Tibial artery (tissue), 4 donors: ENCODE results near the gene ENO4.

ENCODE experiments used
- DNase-seq, 2 donors: peaks; one replicate each; pipeline ENCODE4 v3.0.0-alpha.2; 2019
- H3K27ac ChIP-seq, 2 donors: fragments of 200-600 bp; sonication (generic) in 1 of 2; 1 replicate in 1 of 2; 2 replicates in 1 of 2; pipeline ENCODE4 v1.5.1; 2018 to 2019; ENCODE audit warnings: mild to moderate bottlenecking in 1 of 2
- H3K27me3 ChIP-seq, 2 donors: fragments of 200-600 bp; sonication (generic) in 1 of 2; one replicate each; pipeline versions ENCODE4 v1.5.1 to v1.6.0; 2016 to 2019
- H3K36me3 ChIP-seq, 3 donors: fragments of 200-600 bp; sonication (generic) in 2 of 3; one replicate each; pipeline ENCODE4 v1.5.1; 2016 to 2019; ENCODE audit warnings: mild to moderate bottlenecking in 2 of 3
- H3K4me1 ChIP-seq, 4 donors: fragments of 200-600 bp; sonication (generic) in 2 of 4; 1 replicate in 3 of 4; 2 replicates in 1 of 4; pipeline ENCODE4 v1.5.1; 2016 to 2019
- H3K4me3 ChIP-seq, 2 donors: fragments of 200-600 bp; sonication (generic) in 1 of 2; 1 replicate in 1 of 2; 2 replicates in 1 of 2; pipeline ENCODE4 v1.5.1; 2018 to 2019; ENCODE audit warnings: mild to moderate bottlenecking in 2 of 2
- H3K9me3 ChIP-seq, 3 donors: fragments of 200-600 bp; sonication (generic) in 1 of 3; one replicate each; pipeline ENCODE4 v1.5.1; 2016 to 2019
- CTCF ChIP-seq, 2 experiments: fragments of 200-600 bp in 1 of 2; fragments of 450-650 bp in 1 of 2; IDR thresholded peaks; one replicate each; pipeline ENCODE4 v1.5.1; 2017 to 2019; ENCODE audit warnings: antibody characterized with exemption in 2 of 2, mild to moderate bottlenecking in 1 of 2, moderate library complexity in 1 of 2
- intact Hi-C: fragments of 100-400 bp; cut with DNase I; formaldehyde crosslinking; loops from one replicate; pipeline ENCODE4 v1.15.0; 2023; ENCODE audit warnings: low total_unique reads

Gene ENO4

GRCh38 chr10:116838143-116838725 is 11.1 kb upstream of the ENO4 start:
- TF ChIP-seq CTCF (IDR thresholded peaks at IDR 0.05): no peak
- H3K9me3 ChIP-seq: no peaks in the 10 kb centered on the region
- intact Hi-C loops: no loop called here
- no peaks in the 10 kb centered on the region for H3K27me3 ChIP-seq
- no peak overlapping the region for H3K27ac ChIP-seq
- no peak overlapping the region for H3K4me3 ChIP-seq
- H3K4me1 ChIP-seq: no peaks in the 10 kb centered on the region
- H3K36me3 ChIP-seq: peaks cover 0 to 5% (median 0%) of the 10 kb centered on the region in 3 donors
- DNase-seq: no peak

- no peak for TF ChIP-seq CTCF (IDR thresholded peaks at IDR 0.05)
- intact Hi-C loops: no loop called here
- H3K9me3 ChIP-seq: no peaks in the 10 kb centered on the region
Observed at GRCh38 chr10:116840389-116841075, 8.8 kb upstream of the ENO4 start.

GRCh38 chr10:116845823-116846222 is 3.5 kb upstream of the ENO4 start:
- DNase-seq: no peak
- H3K4me3 ChIP-seq: no peak overlapping the region
- H3K9me3 ChIP-seq: no peaks in the 10 kb centered on the region
- intact Hi-C loops: no loop called here
- no peak for TF ChIP-seq CTCF (IDR thresholded peaks at IDR 0.05)
- H3K27ac ChIP-seq: no peak overlapping the region
- H3K36me3 ChIP-seq: no peaks in the 10 kb centered on the region
- peaks cover 0 to 3% of the 10 kb centered on the region in 2 donors for H3K27me3 ChIP-seq
- H3K4me1 ChIP-seq: peaks cover 0 to 23% (median 10%) of the 10 kb centered on the region in 4 donors

More at GRCh38 chr10:116840389-116841075, 8.8 kb upstream of the ENO4 start:
- no peak for DNase-seq
- H3K27me3 ChIP-seq: no peaks in the 10 kb centered on the region
- no peak overlapping the region for H3K4me3 ChIP-seq
- H3K27ac ChIP-seq: no peak overlapping the region
- H3K36me3 ChIP-seq: no peaks in the 10 kb centered on the region
- H3K4me1 ChIP-seq: no peaks in the 10 kb centered on the region

- peak overlapping the region; percentile 57 to 66 for H3K4me3 ChIP-seq
- H3K27ac ChIP-seq: no peak overlapping the region
- no peak for DNase-seq
- intact Hi-C loops: no loop called here
- no peaks in the 10 kb centered on the region for H3K36me3 ChIP-seq
- peaks cover 0 to 23% (median 10%) of the 10 kb centered on the region in 4 donors for H3K4me1 ChIP-seq
- TF ChIP-seq CTCF (IDR thresholded peaks at IDR 0.05): no peak
- H3K27me3 ChIP-seq: peaks cover 0 to 3% of the 10 kb centered on the region in 2 donors
- no peaks in the 10 kb centered on the region for H3K9me3 ChIP-seq
Observed at GRCh38 chr10:116848032-116848943, 1.0 kb upstream of the ENO4 start.

- DNase-seq: no peak
- intact Hi-C loops: no loop called here
Observed at GRCh38 chr10:116848944-116849247, 403 bp upstream of the ENO4 start.

More at GRCh38 chr10:116848944-116849247, 403 bp upstream of the ENO4 start:
- no peaks in the 10 kb centered on the region for H3K9me3 ChIP-seq
- peak overlapping the region; percentile 37 to 40 for H3K27ac ChIP-seq
- no peak for TF ChIP-seq CTCF (IDR thresholded peaks at IDR 0.05)
- peaks cover 0 to 23% (median 10%) of the 10 kb centered on the region in 4 donors for H3K4me1 ChIP-seq
- peaks cover 0 to 3% of the 10 kb centered on the region in 2 donors for H3K27me3 ChIP-seq
- no peaks in the 10 kb centered on the region for H3K36me3 ChIP-seq
- H3K4me3 ChIP-seq: peak overlapping the region; percentile 57 to 66
